ENCODE data around the gene NUP35.
"Not testable (repeated sequence)": the region's sequence is repeated elsewhere in the genome, so short reads cannot be mapped to it uniquely, and the experiment has no call there.

The NUP35 gene

DNA sequence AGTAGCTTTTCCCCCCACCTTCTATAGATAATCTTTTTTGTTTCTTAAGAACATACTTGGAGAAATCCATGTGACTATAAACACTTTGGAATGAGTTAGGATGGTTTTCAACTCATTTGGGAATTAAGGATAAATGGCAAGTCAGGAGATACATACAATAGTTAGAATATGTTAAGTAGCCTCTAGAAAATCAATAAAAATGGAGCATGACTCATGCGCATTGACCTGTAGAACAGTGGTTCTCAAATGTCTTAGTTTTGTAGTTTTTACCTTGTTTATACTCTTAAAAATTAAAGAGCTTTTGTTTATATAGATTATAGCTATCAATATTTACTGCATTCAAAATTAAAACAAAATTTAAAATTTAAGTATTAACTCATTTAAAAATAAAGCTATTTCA lies 24.7 kb downstream of the NUP35 start:
- no peak for DNase-seq

DNA sequence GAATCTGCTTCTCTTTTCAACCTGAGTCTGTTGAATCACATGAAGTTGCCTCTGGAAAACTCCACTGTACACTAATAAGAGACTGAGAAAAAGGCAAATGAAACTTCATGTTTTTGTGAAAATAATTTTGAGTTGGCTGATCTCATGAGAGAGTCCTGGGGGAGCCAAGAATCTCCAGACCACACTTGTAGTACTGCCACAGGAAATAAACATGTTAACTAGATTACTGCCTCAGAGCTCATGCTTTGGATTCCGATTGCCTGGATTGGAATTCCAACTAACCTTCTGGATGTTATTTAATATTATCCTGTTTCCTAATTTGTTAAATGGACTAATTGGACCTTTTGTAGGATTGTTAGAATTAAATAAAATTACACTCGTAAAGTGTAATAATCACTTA lies 25.2 kb downstream of the NUP35 start:
- DNase-seq, result no peak

DNA sequence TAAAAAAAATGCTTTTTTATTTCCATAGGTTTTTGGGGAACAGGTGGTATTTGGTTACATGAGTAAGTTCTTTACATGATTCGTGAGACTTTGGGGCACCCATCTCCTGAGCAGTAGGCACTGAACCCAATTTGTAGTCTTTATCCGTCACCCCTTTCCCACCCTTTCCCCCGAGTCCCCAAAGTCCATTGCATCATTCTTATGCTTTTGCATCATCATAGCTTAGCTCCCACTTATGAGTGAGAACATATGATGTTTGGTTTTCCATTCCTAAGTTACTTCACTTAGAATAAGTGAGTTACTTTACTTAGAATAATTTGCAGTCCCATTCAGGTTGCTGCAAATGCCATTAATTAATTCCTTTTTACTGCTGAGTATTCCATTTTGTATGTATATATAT lies 28.0 kb downstream of the NUP35 start:
- not testable (repeated sequence) for DNase-seq

DNA sequence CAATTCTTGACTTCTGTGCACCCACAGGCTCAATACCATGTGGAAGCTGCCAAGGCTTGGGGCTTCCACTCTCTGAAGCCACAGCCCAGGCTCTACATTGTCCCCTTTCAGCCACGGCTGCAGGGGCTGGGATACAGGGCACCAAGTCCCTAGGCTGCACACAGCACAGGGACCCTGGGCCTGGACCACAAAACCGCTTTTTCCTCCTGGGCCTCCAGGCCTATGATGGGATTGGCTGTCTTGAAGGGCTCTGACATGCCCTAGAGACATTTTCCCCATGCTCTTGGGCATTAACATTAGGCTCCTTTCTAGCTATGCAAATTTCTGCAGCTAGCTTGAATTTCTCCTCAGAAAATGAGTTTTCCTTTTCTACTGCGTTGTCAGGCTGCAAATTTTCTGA lies 29.7 kb downstream of the NUP35 start:
- DNase-seq, result no peak

DNA sequence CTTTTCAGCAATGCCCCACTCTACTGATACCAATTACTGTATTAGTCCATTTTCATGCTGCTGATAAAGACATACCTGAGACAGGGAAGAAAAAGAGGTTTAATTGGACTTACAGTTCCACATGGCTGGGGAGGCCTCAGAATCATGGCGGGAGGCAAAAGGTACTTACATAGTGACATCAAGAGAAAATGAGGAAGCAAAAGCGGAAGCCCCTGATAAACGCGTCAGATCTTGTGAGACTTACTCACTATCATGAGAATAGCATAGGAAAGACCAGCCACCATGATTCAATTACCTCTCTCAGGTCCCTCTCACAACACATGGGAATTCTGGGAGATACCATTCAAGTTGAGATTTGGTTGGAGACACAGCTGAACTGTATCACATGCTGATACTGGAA lies 30.5 kb downstream of the NUP35 start:
- DNase-seq, result peak; percentile 42

DNA sequence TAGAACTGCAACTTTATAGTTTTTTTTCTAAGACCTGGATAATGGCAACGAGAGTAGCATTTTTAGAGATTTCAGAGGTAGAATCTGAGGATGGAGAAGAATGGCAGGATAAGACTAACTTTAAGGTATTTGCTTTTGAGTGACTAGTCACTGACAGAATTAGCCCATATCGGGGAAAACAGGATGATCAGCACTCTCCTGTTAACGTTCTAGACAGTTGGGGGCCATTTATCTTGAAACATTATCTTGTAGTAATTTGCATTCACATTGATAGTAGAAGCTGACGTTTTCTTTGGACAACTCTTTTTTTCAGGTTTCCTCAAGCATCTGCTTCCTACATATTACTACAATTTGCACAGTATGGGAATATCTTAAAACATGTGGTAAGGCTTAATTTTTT lies 32.9 kb downstream of the NUP35 start:
- DNase-seq, result no peak

DNA sequence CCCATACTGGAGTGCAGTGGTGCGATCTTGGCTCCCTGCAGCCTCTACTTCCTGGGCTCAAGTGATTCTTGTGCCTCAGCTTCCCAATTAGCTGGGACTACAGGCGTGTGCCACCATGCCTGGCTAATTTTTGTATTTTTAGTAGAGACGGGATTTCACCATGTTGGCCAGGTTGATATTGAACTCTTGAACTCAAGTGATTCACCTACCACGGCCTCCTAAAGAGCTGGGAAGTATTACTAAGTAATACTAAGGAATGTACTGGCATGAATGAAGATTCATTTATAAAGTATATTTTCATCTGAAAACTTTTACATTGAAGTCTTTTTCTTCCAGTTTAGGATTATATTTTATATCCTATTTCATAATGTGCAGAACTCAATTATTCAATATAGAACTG lies 38.1 kb downstream of the NUP35 start:
- DNase-seq, result no peak

DNA sequence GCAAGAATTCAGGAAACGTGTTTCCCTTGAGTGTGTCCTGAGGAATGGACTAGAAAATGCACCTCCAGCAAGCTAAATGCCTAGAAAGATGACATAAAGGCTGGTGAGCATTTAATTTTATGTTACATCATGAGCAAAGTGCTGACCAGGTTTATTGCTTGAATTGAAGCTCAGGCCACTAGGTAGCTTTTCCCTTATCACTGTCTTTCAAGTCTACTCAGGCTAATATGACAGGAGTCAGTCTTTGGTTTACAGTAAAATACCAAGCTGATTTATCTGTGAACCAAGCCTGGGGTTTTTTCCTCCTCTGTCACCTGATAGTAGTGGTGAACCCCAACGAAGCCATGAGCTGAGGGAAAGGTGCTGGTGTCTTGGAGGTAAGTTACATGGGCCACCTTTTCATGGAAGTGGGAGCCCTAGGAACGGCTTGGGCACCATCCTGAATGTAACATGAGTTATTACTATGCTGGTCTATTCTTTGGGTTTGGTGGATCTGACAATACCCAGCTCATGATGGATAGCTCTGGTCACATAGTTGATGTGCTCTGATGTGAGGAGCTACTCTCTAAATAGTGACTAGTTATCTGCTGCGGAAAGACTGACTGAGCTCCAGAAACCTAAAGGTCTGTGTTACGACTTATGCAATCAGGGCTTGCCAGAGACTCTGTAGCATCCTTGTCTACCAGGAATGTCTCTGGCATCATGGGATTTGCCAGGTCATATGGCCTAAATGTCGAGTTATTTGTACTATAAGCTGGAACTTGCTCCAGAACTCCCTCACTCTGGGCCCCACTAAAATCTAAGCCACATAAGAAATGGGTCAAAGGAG lies 39.8 kb downstream of the NUP35 start:
- no peak for DNase-seq

DNA sequence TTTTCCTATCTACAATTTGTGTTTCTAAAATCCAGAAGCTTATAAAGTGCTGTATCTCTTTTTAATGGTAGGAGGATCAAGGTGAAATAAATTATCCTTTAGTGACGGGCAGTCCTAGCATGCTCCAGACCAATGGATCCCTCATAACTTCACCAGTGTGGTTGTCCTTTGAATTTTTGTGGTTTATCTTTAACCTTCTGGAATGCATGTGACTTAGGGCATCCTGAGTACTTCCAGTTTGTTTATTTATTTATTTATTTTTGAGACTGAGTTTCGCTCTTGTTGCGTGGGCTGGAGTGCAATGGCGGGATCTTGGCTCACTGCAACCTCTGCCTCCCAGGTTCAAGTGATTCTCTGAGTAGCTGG lies 40.4 kb downstream of the NUP35 start:
- DNase-seq, result no peak

DNA sequence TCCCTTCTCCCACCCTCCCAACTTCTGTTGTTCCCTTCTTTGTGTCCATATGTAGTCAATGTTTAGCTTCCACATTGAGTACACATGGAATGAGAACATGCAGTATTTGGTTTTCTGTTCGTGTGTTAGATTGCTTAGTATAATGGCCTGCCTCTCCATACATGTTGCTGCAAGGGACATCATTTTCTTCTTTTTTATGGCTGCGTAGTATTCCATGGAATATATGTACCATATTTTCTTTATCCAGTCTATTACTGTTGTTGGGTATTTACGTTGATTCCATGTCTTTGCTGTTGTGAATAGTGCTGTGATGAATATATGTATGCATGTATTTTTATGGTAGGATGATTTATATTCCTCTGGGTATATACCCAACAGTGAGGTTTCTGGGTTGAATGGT lies 42.0 kb downstream of the NUP35 start:
- no peak for DNase-seq

DNA sequence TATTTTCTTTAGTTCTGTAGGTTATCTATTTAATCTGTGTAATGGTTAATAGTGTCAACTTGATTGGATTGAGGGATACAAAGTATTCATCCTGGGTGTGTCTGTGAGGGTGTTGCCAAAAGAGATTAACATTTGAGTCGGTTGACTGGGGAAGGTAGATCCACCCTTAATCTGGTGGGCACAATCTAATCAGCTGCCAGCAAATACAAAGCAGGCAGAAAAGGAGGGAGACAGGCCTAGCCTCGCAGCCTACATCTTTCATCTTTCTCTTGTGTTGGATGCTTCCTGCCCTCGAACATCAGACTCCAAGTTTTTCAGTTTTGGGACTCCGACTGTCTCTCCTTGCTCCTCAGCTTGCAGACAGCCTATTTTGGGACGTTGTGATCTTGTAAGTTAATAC lies 42.7 kb downstream of the NUP35 start:
- not testable (repeated sequence) for DNase-seq

DNA sequence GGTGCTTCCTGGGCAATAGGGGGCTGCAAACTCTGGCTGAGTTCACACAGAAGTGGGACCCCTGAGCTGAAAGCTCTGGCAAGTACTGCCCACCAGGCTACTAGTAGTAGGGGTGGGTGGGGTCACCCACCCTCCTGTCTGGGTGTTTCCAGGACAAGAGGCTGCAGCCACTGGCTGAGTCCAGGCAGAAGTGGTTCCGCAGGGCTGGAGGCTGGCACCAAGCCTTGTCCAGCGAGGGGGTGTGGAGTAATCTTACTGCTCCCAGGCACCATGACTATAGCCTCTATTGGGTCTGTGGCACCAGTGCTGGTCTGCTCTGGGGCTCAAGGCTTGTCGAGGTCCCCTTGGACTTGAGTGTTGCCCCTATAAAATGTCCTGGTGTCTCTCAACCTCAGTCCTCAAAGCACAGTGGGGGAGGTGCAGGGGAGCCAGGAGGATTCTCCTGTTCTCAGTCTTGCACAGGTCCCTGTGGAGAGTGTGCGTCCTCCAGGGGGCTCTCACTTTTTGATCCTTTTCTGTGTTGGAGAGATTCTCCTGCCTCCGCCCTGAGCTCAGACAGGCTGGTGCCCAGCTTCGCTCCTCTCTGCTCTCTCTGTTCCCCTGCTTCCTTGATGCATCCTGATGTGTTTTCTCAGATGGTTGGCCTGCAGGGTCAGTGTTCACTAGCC lies 48.1 kb downstream of the NUP35 start:
- DNase-seq, result no peak

DNA sequence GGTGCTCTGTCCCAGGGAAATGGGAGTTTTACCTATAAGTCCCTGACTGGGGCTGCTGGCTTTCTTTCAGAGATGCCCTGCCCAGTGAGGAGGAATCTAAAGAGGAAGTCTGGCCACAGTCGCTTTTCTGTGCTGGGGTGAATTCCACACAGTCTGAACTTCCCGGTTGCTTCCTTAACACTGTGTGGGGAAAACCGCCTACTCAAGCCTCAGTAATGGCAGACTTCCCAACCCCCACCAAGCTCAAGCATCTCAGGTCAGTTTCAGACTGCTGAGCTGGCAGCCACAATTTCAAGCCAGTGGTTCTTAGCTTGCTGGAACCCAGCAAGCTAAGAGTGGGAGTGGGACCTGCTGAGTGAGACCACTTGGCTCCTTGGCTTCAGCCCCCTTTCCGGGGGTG lies 54.9 kb downstream of the NUP35 start:
- DNase-seq, result peak; percentile 10

DNA sequence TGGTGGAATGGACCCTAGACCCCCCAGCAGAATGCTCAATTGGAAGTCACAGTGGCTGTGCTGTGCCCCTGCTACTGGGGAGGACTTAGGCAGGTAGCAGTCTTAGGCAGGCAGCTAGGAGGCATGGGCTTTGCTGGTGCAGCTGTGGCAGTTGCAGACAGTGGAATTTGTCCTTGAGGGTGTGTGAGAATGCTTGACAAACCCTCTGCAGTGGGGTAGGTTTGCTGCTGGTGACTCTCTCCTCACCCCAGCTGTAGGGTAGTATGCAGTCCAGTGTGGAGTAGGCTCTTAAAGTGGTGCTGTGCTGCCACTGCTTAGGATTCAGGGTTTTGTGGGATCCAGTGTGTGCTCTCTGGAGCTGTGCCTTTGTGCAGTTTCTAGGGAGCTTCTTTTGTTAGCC lies 61.3 kb downstream of the NUP35 start:
- DNase-seq, result no peak

DNA sequence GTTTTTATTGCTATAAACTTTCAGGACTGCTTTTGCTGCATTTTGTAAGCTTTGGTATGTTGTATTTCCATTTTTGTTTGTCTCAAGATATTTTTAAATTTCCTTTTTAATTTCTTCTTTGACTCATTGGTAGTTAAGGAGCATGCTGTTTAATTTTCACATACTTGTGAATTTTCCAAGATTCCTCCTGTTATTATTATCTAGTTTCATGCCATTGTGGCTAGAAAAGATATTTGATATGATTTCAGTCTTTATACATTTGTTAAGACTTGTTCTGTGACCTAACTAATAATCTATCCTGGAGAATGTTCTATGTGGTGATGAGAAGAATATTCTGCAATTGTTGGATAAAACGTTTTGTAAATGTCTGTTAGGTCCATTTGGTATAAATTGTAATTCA lies 62.1 kb downstream of the NUP35 start:
- DNase-seq, result no peak

DNA sequence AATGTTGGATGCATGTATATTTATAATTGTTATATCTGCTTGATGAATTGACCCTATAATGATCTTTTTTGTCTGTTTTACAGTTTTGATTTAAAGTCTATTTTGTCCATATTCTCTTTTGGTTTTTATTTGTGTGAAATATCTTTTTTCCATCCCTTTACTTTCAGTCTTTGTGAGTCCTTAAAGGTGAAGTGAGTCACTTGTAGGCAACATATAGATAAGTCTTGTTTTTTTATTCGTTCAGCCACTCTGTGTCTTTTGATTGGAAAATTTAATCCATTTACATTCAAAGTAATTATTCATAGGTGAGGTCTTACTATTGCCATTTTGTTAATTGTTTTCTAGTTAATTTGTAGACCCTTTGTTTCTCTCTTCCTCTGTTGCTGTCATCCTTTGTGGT lies 62.5 kb downstream of the NUP35 start:
- DNase-seq, result no peak

DNA sequence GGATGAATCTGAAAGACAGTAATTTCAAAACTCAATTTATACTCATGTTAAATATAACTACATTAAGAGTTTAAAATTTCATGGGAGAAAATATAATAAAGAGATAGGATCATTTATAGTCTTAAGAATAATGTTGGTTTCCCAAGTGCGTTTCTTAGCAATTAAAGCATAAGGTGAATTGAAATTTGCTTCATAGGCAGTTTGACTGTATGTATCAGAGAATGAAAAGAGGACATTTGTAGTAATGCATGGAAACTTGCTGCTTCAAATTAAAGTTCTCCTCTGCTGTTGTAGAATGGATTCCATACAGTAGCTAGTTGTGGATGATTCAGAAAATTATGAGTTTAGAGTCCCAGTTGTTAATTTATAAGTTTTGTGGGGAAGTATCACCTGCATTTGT lies 68.1 kb downstream of the NUP35 start:
- DNase-seq, result no peak

DNA sequence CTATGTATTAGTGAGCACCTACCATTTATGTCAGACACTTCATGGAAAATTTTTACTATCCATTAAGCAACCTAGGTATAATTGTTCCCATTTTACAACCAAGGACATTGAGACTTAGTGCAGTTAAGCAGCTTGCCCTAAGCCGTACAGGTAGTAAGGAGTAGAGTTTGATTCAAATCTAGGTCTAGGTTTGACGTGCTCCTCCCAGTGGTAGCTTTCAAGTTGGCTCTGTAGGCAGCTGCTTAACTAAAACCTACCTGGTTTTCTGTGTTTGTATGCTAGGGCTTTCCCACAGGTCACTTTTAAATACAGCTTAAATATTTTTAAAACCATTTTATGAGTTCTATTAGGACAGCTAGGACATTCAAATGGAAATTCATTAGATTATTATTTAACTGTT lies 69.7 kb downstream of the NUP35 start:
- no peak for DNase-seq

DNA sequence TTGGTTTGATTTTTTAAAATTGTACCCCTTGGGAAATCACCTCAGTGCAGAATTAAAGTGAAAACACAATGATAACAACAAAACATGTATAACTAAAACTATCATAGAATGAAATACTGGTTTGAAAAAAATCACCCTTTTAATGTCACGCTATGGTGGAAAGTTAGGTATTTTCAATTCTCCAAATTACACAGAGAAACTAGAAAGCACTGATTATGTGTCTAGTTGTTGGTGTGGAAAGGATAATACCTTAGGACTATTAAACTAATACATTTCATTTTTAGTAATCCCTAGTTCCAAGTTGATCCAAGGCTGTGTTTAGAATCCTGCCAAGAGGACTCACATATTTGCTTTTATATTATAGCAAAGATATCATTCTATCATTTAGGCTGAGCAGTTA lies 71.2 kb downstream of the NUP35 start:
- no peak for DNase-seq

DNA sequence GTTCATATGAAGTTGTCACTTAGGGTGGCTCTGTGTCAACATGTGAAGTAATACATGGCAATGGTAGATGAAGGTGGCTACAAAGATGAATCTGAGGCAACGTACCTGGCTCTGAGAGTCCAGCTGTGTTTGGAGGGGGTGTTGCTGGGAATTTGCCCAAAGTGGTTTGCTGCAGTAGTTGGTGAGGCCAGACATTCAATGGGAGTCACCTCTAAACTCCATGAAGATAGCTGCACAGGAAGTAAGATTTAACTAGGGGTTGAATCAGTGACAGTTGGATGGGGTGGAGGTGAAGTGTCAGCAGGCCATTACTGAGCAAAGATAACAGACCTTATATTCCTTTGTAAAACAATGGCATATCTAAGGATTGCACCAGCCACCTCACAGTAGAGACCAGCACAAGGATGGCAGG lies 71.8 kb downstream of the NUP35 start:
- DNase-seq, result no peak

DNA sequence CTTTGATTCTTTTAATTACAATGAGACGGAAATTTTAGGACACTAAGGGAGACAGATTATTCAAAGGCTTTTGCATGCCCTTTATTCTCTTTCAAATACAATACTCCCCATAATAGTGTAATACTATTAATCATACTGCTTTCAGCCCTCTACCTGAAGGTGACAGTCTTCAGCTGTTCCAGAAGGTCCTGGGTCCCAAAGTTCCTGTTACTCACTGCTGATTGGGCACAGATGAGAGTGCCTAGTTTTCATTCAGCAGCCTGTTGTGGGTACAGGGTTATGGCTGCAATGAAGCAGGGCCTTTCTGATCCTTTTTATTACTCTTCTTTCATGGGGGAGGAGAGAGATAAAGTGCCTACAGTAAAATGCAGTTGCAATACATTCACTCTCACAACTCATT lies 80.2 kb downstream of the NUP35 start:
- no peak for DNase-seq

DNA sequence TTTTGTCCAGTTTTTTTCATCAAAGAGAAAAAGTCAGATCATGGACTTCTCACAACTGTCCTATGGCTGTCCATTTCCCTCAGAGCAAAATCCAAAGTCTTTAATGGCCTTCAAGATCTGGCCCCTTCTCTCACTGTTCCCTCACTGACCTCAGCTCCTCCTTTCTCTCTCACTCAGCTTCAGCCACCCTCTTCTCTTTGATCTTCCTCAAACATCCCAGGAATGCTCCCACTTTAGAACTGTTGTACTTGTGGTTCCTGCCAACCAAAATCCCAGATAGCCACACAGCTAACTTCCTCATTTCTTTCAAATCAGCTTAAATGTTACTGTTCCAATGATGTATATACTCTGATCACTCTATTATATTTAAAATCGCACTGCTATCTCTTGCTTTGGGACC lies 82.9 kb downstream of the NUP35 start:
- DNase-seq, result no peak

DNA sequence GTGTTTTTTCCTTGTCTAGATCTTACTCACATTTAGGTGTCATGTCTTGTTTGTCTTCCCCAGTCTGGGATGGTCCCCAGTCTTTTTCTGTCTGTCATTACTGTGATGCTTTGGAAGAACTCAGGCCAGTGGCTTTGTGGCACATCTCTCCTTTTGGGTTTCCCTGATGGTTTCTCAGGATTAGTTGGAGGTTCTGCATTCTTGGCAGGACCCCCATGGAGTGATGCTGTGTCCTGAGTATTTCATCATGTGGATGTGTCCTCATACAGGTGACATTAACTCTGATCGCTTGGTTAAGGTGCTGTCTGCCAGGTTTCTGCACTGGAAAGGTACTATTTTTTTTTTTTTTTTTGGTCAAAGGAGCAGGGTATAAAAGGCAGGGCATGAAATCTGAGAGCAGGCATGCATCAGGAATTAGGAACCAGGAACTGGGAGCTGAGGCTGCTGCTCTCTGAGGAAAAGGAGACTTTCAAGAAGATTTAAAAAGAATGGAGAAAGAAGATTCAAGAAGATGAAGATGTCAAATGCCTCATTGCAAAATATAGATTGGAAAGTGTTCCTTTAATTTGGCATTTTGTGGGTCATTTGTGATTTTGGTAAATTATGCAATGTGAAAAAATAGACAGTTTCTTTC lies 85.3 kb downstream of the NUP35 start:
- DNase-seq, result no peak
